ENCODE results near the gene MKRN1.
"Not testable (repeated sequence)": the region's sequence is repeated elsewhere in the genome, so short reads cannot be mapped to it uniquely, and the experiment has no call there.

The MKRN1 gene

GRCh38 chr7:140435252-140435895, 43.9 kb downstream of the MKRN1 start:
- no peak for TF ChIP-seq CTCF (IDR thresholded peaks at IDR 0.05; ENCODE audit: low read length, missing control alignments)
- DNase-seq (ENCODE audit: low read depth): no peak
- H3K4me3 ChIP-seq (replicated peaks; ENCODE audit: low read depth, low read length): peak overlapping the region; percentile 17

DNA sequence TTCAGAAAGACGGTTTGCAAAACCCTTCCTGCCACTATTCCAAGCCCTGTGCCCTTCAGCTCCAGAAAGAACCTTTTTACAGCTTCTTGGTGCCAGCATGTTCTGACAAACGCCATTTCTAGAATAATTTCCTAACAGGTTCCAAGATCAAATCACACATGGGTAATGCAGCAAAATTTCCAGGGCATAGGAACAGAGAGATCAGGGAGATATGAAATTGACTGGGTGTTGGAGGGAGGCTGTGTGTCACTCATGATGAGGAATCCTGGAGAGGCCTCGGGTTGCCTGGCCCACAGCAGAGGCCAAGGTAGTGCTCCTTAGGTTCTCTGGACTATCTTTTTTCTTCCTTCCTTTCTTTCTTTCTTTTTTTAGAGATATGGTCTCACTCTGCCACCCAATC, 45.9 kb downstream of the MKRN1 start:
- TF ChIP-seq CTCF (IDR thresholded peaks at IDR 0.05; ENCODE audit: low read length, missing control alignments): no peak
- DNase-seq (ENCODE audit: low read depth): no peak
- H3K4me3 ChIP-seq (replicated peaks; ENCODE audit: low read depth, low read length): no peak overlapping the region

DNA sequence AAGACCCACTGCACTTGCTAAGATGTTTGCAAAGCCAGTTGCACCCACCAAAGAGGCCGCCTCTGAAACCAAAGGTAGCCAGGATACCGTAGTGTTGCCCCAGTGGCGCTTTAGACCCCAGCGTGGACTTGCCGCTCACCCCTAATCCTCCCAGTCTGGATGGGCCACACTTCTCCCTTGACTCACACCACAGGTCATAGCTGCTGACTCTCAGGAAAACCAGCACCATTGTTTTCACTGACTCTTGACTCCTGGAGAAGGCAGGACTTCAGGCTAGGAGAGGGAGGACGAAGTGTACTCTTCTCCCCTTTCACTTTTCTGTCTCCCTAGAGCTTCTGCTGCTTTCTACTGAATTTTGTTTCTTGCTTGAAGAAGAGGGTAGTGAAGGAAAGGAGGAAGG, 53.2 kb downstream of the MKRN1 start:
- no peak overlapping the region for H3K4me3 ChIP-seq (replicated peaks; ENCODE audit: low read depth, low read length)
- DNase-seq (ENCODE audit: low read depth): no peak
- TF ChIP-seq CTCF (IDR thresholded peaks at IDR 0.05; ENCODE audit: low read length, missing control alignments): no peak

DNA sequence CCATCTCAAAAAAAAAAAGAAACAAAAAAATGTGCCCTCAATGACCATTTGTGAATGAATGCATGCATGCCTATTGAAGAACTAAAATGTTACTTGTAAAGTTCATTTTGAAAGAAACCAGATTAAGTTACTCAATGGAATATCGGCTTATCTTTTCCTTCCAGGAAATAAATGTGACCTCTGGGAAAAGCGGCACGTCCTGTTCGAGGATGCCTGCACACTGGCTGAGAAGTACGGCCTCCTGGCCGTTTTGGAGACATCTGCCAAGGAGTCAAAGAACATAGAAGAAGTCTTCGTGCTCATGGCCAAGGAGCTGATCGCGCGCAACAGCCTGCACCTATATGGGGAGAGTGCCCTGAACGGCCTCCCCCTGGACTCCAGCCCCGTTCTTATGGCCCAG, 53.6 kb downstream of the MKRN1 start:
- DNase-seq (ENCODE audit: low read depth): no peak
- H3K4me3 ChIP-seq (replicated peaks; ENCODE audit: low read depth, low read length): no peak overlapping the region
- no peak for TF ChIP-seq CTCF (IDR thresholded peaks at IDR 0.05; ENCODE audit: low read length, missing control alignments)

GRCh38 chr7:140423501-140423900, 55.8 kb downstream of the MKRN1 start:
- no peak for TF ChIP-seq CTCF (IDR thresholded peaks at IDR 0.05; ENCODE audit: low read length, missing control alignments)
- DNase-seq (ENCODE audit: low read depth): no peak
- H3K4me3 ChIP-seq (replicated peaks; ENCODE audit: low read depth, low read length): no peak overlapping the region

GRCh38 chr7:140421521-140421920, 57.8 kb downstream of the MKRN1 start:
- no peak for DNase-seq (ENCODE audit: low read depth)
- no peak for TF ChIP-seq CTCF (IDR thresholded peaks at IDR 0.05; ENCODE audit: low read length, missing control alignments)
- no peak overlapping the region for H3K4me3 ChIP-seq (replicated peaks; ENCODE audit: low read depth, low read length)

DNA sequence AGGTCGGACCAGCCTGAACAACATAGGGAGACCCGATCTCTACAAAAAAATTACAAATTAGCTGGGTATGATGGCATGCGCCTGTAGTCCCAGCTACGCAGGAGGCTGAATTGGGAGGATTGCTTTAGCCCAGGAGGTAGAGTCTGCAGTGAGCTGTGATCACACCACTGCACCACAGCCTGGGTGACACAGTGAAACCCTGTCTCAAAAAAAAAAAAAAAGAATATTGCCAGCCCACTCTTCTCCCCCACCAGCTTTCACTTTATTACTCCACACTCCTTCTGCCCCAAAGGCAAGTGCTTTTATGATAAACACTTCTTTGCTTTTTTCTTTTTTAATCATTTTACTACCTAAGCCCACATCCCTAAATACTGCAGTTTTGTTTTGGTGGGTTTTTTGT, 60.7 kb downstream of the MKRN1 start:
- no peak for TF ChIP-seq CTCF (IDR thresholded peaks at IDR 0.05; ENCODE audit: low read length, missing control alignments)
- no peak overlapping the region for H3K4me3 ChIP-seq (replicated peaks; ENCODE audit: low read depth, low read length)
- no peak for DNase-seq (ENCODE audit: low read depth)

DNA sequence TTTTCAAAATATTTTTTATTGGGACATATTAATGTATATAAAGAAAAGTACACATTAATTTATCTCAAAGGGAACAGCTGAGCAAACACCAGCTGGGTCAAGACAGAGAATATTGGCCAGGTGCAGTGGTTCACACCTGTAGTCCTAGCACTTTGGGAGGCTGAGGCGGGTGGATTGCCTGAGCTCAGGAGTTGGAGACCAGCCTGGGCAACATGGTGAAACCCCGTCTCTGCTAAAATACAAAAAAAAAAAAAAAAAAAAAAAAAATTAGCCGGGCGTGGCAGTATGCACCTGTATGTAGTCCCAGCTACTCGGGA, 61.2 kb downstream of the MKRN1 start:
- not testable (repeated sequence) for DNase-seq (ENCODE audit: low read depth); H3K4me3 ChIP-seq (replicated peaks; ENCODE audit: low read depth, low read length)

Data from fibroblast of pulmonary artery (primary cell).